ENCODE measurements around the gene NRSN2. TPM values are rescaled to one million over a fixed set of nuclear protein-coding genes. Genes with fewer than 3 reads are reported as not detected.

Gene NRSN2
- total RNA-seq (10 to 100 TPM; 62.4 to 79.0 TPM), polyA plus RNA-seq (ENCODE audit: insufficient read depth, low read depth, low replicate concordance) (49.4 TPM)
- long read RNA-seq, donor 1, transcript NRSN2-202 (4 exons, 2,088 nt) = major isoform, 16 of 22 reads
- long read RNA-seq, donor 1, partial matches to known transcripts = 0 of 22 reads
- long read RNA-seq, donor 1, other reads (novel, unspliced or antisense) = 0 of 22 reads
- long read RNA-seq, donor 2, transcript NRSN2-202 (4 exons, 2,088 nt) = major isoform, 9 of 10 reads
- long read RNA-seq, donor 2, partial matches to known transcripts = 0 of 10 reads
- long read RNA-seq, donor 2, other reads (novel, unspliced or antisense) = 0 of 10 reads

GRCh38 chr20:346640-347316 lies at the start of gene NRSN2:
NRSN2 (plus strand) TSS chr20:347111; CDS start chr20:349644, 2,533 bp downstream.
- peaks cover 10% of the 10 kb centered on the region for H3K4me1 ChIP-seq
- H3K4me3 ChIP-seq = peak within 1 kb of the TSS; percentile 57 to 89
- no peaks in the 10 kb centered on the region for H3K36me3 ChIP-seq (ENCODE audit: low read depth, missing control alignments)
- H3K9me3 ChIP-seq = no peaks in the 10 kb centered on the region
- TF ChIP-seq POLR2A (IDR thresholded peaks at IDR 0.05) (no peak), CTCF (IDR thresholded peaks at IDR 0.05) (no peak)
- 1% methylated on average over 16 to 38 of the region's 50 CpGs for WGBS, 2 donors
- intact Hi-C loops (cut with DNase I; ENCODE audit: low total_unique reads) = no loop called here
- H3K27ac ChIP-seq = peak within 1 kb of the TSS; percentile 88 to 92
- no peaks in the 10 kb centered on the region for H3K27me3 ChIP-seq
- peak; percentile 83 for DNase-seq

- DNase-seq = peak; percentile 60
- Histone ChIP-seq H3K27me3 (no peaks in the 10 kb centered on the region), H3K27ac (peak overlapping the region; percentile 98 to 100), H3K9me3 (no peaks in the 10 kb centered on the region), H3K4me1 (peaks cover 33% of the 10 kb centered on the region), H3K36me3 (ENCODE audit: low read depth, missing control alignments) (no peaks in the 10 kb centered on the region), H3K4me3 (peak overlapping the region; percentile 89 to 90)
- TF ChIP-seq POLR2A (IDR thresholded peaks at IDR 0.05) (no peak), CTCF (IDR thresholded peaks at IDR 0.05) (no peak)
- intact Hi-C loops (cut with DNase I; ENCODE audit: low total_unique reads) = no loop called here
- 0% methylated on average over 9 to 75 of the region's 75 CpGs for WGBS, 2 donors
Observed at GRCh38 chr20:297925-298775, 48.8 kb upstream of the NRSN2 start.

GRCh38 chr20:298776-299391 lies 48.0 kb upstream of the NRSN2 start:
- peak overlapping the region; percentile 89 to 90 for H3K4me3 ChIP-seq
- intact Hi-C loops (cut with DNase I; ENCODE audit: low total_unique reads) = no loop called here
- peak overlapping the region; percentile 98 to 100 for H3K27ac ChIP-seq
- TF ChIP-seq POLR2A (IDR thresholded peaks at IDR 0.05) (no peak), CTCF (IDR thresholded peaks at IDR 0.05) (no peak)
- H3K4me1 ChIP-seq = peaks cover 33% of the 10 kb centered on the region
- 2 to 3% methylated on average over 15 of the region's 15 CpGs for WGBS, 2 donors
- no peaks in the 10 kb centered on the region for H3K9me3 ChIP-seq
- H3K27me3 ChIP-seq = no peaks in the 10 kb centered on the region
- H3K36me3 ChIP-seq (ENCODE audit: low read depth, missing control alignments) = no peaks in the 10 kb centered on the region
- no peak for DNase-seq

- H3K36me3 ChIP-seq (ENCODE audit: low read depth, missing control alignments) = no peaks in the 10 kb centered on the region
- no peaks in the 10 kb centered on the region for H3K27me3 ChIP-seq
- intact Hi-C loops (cut with DNase I; ENCODE audit: low total_unique reads) = no loop called here
- H3K4me3 ChIP-seq = no peak overlapping the region
- no peak for TF ChIP-seq CTCF (IDR thresholded peaks at IDR 0.05)
- TF ChIP-seq POLR2A (IDR thresholded peaks at IDR 0.05) = no peak
- 21 to 31% methylated on average over 10 of the region's 10 CpGs for WGBS, 2 donors
- H3K27ac ChIP-seq = peak overlapping the region; percentile 98 to 100
- H3K9me3 ChIP-seq = no peaks in the 10 kb centered on the region
- peaks cover 33% of the 10 kb centered on the region for H3K4me1 ChIP-seq
- no peak for DNase-seq
Observed at GRCh38 chr20:300345-300990, 46.4 kb upstream of the NRSN2 start.
